CD4-positive, alpha-beta T cell treated with Interleukin-10 for 1 hour (primary cell): ENCODE data around the gene PCDHGA7.
A peak's percentile ranks its signal among the peaks of the same experiment; 100 is the strongest.
"Not testable (repeated sequence)": the region's sequence is repeated elsewhere in the genome, so short reads cannot be mapped to it uniquely, and the experiment has no call there.

Source experiments
- DNase-seq: peaks from one replicate; pipeline ENCODE4 v3.0.0-alpha.2; 2020

Gene PCDHGA7

GRCh38 chr5:141398608-141399007 is 16.1 kb downstream of the PCDHGA7 start:
- DNase-seq: no peak

- no peak for DNase-seq
These were observed 17.2 kb downstream of the PCDHGA7 start for GRCh38 chr5:141399555-141400258.

GRCh38 chr5:141402553-141403243 is 20.2 kb downstream of the PCDHGA7 start, which contains the start of gene PCDHGA9:
PCDHGA9 (plus strand) TSS chr5:141402778; CDS start chr5:141402953, 175 bp downstream.
- no peak for DNase-seq

GRCh38 chr5:141403387-141403786 is 20.8 kb downstream of the PCDHGA7 start:
- DNase-seq: no peak

- peak; percentile 50 for DNase-seq
These were observed 25.4 kb downstream of the PCDHGA7 start, which contains the start of gene PCDHGB6 for GRCh38 chr5:141407790-141408505. PCDHGB6 (plus strand) TSS chr5:141408021; CDS start chr5:141408203, 182 bp downstream.

GRCh38 chr5:141409598-141410306 is 27.2 kb downstream of the PCDHGA7 start:
- DNase-seq: no peak

- no peak for DNase-seq
These were observed 29.0 kb downstream of the PCDHGA7 start for GRCh38 chr5:141411575-141411974.

- peak; percentile 67 for DNase-seq
These were observed 30.5 kb downstream of the PCDHGA7 start, which contains the start of gene PCDHGA10 for GRCh38 chr5:141412854-141413539. PCDHGA10 (plus strand) TSS chr5:141412987; CDS start chr5:141413176, 189 bp downstream.

GRCh38 chr5:141413540-141414069 is 31.1 kb downstream of the PCDHGA7 start:
- DNase-seq: no peak

- not testable (repeated sequence) for DNase-seq
These were observed 32.2 kb downstream of the PCDHGA7 start for GRCh38 chr5:141414548-141415274.

GRCh38 chr5:141415275-141415618 is 32.7 kb downstream of the PCDHGA7 start:
- DNase-seq: not testable (repeated sequence)

- DNase-seq: peak; percentile 46
These were observed 35.1 kb downstream of the PCDHGA7 start, which contains the start of gene PCDHGB7 for GRCh38 chr5:141417494-141418172. PCDHGB7 (plus strand) TSS chr5:141417677; CDS start chr5:141417860, 183 bp downstream.

- no peak for DNase-seq
These were observed 36.7 kb downstream of the PCDHGA7 start for GRCh38 chr5:141419074-141419880.

GRCh38 chr5:141420855-141421488 is 38.4 kb downstream of the PCDHGA7 start, which contains the start of gene PCDHGA11:
PCDHGA11 (plus strand) TSS chr5:141421051; CDS start chr5:141421228, 177 bp downstream.
- DNase-seq: peak; percentile 52

- DNase-seq: no peak
These were observed 38.9 kb downstream of the PCDHGA7 start for GRCh38 chr5:141421489-141421855.

- DNase-seq: no peak
These were observed 40.3 kb downstream of the PCDHGA7 start for GRCh38 chr5:141422742-141423291.

- no peak for DNase-seq
These were observed 45.4 kb downstream of the PCDHGA7 start for GRCh38 chr5:141427783-141428426.
